Smooth muscle cell (in vitro differentiated cells): ENCODE data around the gene HIPK2. TPM values are rescaled to one million over a fixed set of nuclear protein-coding genes. Genes with fewer than 3 reads are reported as not detected.

Experiments
- DNase-seq: peaks from one replicate; lab custom pipeline; 2025; ENCODE audit not compliant: unreplicated experiment; lab: John Stamatoyannopoulos, UW
- H2AFZ ChIP-seq: fragments of 200-600 bp; sonication (generic); 2 replicates; pipeline ENCODE4 v1.6.0; 2016; ENCODE audit warnings: antibody characterized with exemption, low read depth, mild to moderate bottlenecking
- H3F3A ChIP-seq: fragments of 200-600 bp; sonication (generic); 2 replicates; pipeline ENCODE4 v1.6.0; 2017; ENCODE audit warnings: antibody characterized with exemption, low read depth
- H3K27ac ChIP-seq: fragments of 200-600 bp; sonication (generic); 2 replicates; pipeline ENCODE4 v1.5.1; 2016; ENCODE audit warnings: low read depth, mild to moderate bottlenecking
- H3K27me3 ChIP-seq: fragments of 200-600 bp; sonication (generic); 2 replicates; pipeline ENCODE4 v1.6.1; 2016; ENCODE audit warnings: low read depth, mild to moderate bottlenecking
- H3K36me3 ChIP-seq: fragments of 200-600 bp; sonication (generic); 2 replicates; pipeline ENCODE4 v1.5.1; 2016; ENCODE audit warnings: low read depth
- H3K4me1 ChIP-seq: fragments of 200-600 bp; sonication (generic); 2 replicates; pipeline ENCODE4 v1.5.1; 2016; ENCODE audit warnings: low read depth
- H3K4me2 ChIP-seq: fragments of 200-600 bp; sonication (generic); 2 replicates; pipeline ENCODE4 v1.6.0; 2016; ENCODE audit warnings: mild to moderate bottlenecking
- H3K4me3 ChIP-seq: fragments of 200-600 bp; sonication (generic); 2 replicates; pipeline ENCODE4 v1.5.1; 2016; ENCODE audit warnings: mild to moderate bottlenecking
- H3K79me2 ChIP-seq: fragments of 200-600 bp; sonication (generic); 2 replicates; pipeline ENCODE4 v1.6.0; 2016; ENCODE audit warnings: low read depth, mild to moderate bottlenecking
- H3K9ac ChIP-seq: fragments of 200-600 bp; sonication (generic); 2 replicates; pipeline ENCODE4 v1.6.0; 2016; ENCODE audit warnings: low read depth
- H3K9me3 ChIP-seq: fragments of 200-600 bp; sonication (generic); replicated peaks from 2 replicates; pipeline ENCODE4 v1.5.1; 2016; ENCODE audit warnings: low read depth
- H4K20me1 ChIP-seq: fragments of 200-600 bp; sonication (generic); 2 replicates; pipeline ENCODE4 v1.6.0; 2016; ENCODE audit warnings: low read depth
- CTCF ChIP-seq: fragments of 200-600 bp; sonication (generic); IDR thresholded peaks from 2 replicates; pipeline ENCODE4 v1.5.1; 2017; ENCODE audit warnings: borderline replicate concordance, mild to moderate bottlenecking, antibody characterized with exemption; ENCODE audit not compliant: insufficient read depth, poor library complexity, severe bottlenecking
- WGBS: methylation state at CpG from one replicate; pipeline ENCODE4 v1.1.7; 2016; ENCODE audit warnings: low lambda C conversion rate; 5-methylcytosine and 5-hydroxymethylcytosine counted together
- polyA plus RNA-seq: library from polyadenylated mRNA; unstranded; fragments of >200 nt; fragmentation: Nextera tagmentation; extraction: Ambion mirVana; gene quantifications from 2 replicates; pipeline ENCODE4 v1.2.1, GENCODE V29; 2016
- total RNA-seq: library from RNA; depleted of rRNA; stranded (reverse); fragments of >200 nt; gene quantifications from 2 replicates; pipeline ENCODE4 v1.2.3, GENCODE V29; 2014

Gene HIPK2
- total and polyA plus RNA-seq, 2 experiments from 2014 or later, result 3.0 to 11.2 TPM

DNA sequence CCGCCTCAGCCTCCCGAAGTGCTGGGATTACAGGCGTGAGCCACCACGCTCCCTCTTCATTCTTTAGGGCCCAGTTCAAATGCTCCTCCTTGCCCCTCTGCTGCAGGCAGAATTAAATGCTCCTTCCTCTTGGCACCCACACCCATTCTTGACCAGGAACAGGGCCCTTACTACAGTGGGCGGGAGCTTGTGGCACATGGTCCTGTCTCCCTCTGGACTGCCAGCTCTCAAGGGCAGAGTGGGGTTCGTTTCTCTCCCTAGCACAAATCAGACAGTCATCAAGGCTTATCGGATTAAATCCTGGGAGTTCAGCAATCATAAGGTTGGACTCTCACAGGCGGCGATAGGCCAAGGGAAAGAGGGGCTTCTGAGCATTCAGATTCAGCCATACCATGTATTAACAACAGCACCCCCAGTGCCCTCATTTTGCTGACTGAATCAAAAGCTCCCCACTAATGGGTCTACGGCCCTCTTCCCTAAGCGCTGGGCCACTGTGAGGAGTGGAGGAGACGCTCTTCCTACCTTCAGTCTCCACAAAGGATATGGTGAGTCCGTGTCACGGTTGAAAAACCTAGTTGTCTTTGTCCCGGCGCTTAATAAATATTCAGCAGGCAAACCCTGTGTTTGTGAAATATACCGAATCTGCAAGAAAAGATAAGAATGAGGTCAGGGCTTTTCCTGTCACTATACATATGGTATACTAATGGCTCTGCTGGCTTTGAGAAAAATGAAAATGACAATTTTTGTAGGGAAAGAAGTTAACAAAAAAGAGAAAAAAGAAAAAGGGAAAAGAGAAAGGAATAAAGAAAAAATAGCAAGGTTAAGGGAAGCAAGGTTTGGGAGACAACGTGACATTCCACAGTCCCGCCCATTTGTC, 146.9 kb downstream of the HIPK2 start:
- no peaks in the 10 kb centered on the region for H3K36me3 ChIP-seq
- no peaks in the 10 kb centered on the region for H3K79me2 ChIP-seq
- WGBS, result 96% methylated on average over 19 of the region's 19 CpGs
- no peaks in the 10 kb centered on the region for H3F3A ChIP-seq
- no peak overlapping the region for H3K27ac ChIP-seq
- peaks cover 4% of the 10 kb centered on the region for H4K20me1 ChIP-seq
- H3K4me3 ChIP-seq, result no peak overlapping the region
- TF ChIP-seq CTCF, result no peak
- no peak overlapping the region for H3K9ac ChIP-seq
- H3K27me3 ChIP-seq, result no peaks in the 10 kb centered on the region
- no peak for DNase-seq
- no peaks in the 10 kb centered on the region for H3K9me3 ChIP-seq
- no peak overlapping the region for H2AFZ ChIP-seq
- no peaks in the 10 kb centered on the region for H3K4me1 ChIP-seq
- H3K4me2 ChIP-seq, result no peak overlapping the region

DNA sequence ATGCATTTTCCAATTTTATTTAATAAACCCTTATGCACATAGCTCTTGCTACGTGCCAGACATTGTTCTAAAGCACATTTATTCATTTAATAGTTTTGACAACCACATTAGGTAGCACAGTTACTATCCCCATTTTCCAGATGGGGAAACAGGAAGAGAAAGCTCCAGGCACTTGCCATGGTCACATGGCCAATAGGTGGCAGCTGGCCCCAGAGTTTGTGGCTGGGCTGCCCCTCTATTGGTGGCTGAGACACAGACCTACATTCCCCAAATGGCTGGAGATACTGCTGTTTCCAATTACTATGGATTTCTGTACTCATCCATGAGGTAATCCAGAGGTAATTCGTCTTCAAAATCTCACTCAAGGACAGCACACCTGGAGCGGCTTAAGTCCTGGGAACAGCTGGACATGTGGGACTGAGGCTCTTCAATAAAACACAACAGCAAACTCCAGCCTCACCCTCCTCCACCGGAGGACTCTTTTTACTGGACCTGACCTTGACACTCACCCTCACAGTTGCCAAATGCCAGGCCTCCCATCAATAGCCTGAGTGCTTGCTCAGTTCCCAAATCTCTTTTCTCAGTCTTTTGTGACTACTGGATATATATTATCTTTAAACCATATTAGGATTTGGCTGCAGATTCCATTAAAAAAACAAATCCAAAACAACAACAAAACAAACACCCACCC, 148.3 kb downstream of the HIPK2 start:
- no peak for TF ChIP-seq CTCF
- no peaks in the 10 kb centered on the region for H3K36me3 ChIP-seq
- H3K4me2 ChIP-seq, result no peak overlapping the region
- peaks cover 4% of the 10 kb centered on the region for H4K20me1 ChIP-seq
- H3K4me3 ChIP-seq, result no peak overlapping the region
- H3K27ac ChIP-seq, result no peak overlapping the region
- no peaks in the 10 kb centered on the region for H3K4me1 ChIP-seq
- H3K27me3 ChIP-seq, result no peaks in the 10 kb centered on the region
- no peak for DNase-seq
- no peaks in the 10 kb centered on the region for H3F3A ChIP-seq
- H3K79me2 ChIP-seq, result no peaks in the 10 kb centered on the region
- H2AFZ ChIP-seq, result no peak overlapping the region
- no peaks in the 10 kb centered on the region for H3K9me3 ChIP-seq
- H3K9ac ChIP-seq, result no peak overlapping the region
- 94% methylated on average over 4 of the region's 4 CpGs for WGBS

DNA sequence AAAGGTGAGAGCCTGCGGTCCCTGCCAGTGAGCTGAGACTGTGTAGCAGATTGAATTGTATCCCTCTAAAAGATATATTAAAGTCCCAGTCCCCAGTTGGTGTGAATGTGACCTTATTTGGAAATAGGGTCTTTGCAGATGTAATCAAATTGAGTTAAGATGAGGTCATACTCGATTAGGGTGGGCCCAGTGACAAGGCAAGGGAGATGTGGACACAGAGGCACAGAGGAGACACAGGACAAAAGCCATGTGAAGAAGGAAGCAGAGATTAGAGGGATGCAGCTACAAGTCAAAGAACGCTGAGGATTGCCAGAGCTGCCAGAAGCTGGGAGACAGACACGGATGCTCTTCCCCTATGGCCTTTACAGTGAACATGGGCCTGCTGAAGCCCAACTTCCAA, 150.0 kb downstream of the HIPK2 start:
- Histone ChIP-seq H3K4me1 (no peaks in the 10 kb centered on the region), H3K4me3 (no peak overlapping the region), H2AFZ (no peak overlapping the region), H3K27ac (no peak overlapping the region), H3K9ac (no peak overlapping the region), H3K27me3 (no peaks in the 10 kb centered on the region), H3K36me3 (no peaks in the 10 kb centered on the region), H3F3A (no peaks in the 10 kb centered on the region), H3K4me2 (no peak overlapping the region), H3K79me2 (no peaks in the 10 kb centered on the region), H3K9me3 (no peaks in the 10 kb centered on the region), H4K20me1 (peaks cover 4% of the 10 kb centered on the region)
- no peak for DNase-seq
- TF ChIP-seq CTCF, result no peak
- WGBS, result 95% methylated on average over 4 of the region's 4 CpGs

DNA sequence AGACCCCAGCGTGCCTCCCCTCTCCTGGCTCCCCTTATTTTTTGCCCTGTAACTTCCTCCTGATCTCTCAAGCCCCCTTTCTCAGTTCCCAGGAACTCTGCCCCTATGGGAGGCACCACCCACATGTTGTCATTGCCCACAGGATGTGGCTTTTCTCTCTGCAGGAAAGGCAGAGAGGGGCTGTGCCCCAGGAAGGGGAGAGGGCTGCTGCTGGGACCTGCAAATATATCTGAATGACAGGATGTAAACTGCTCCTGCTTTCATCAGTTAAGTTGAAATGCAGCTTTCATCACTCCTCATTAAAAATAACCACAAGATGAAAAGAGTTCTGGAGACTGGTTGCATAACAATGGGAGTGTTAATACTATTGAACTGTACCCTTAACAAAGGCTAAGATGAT, 151.0 kb downstream of the HIPK2 start:
- WGBS, result 92% methylated on average over 1 of the region's 1 CpG
- no peak overlapping the region for H3K9ac ChIP-seq
- H2AFZ ChIP-seq, result no peak overlapping the region
- H3K27me3 ChIP-seq, result no peaks in the 10 kb centered on the region
- no peak overlapping the region for H3K4me2 ChIP-seq
- DNase-seq, result no peak
- H3K9me3 ChIP-seq, result no peaks in the 10 kb centered on the region
- H3K4me1 ChIP-seq, result no peaks in the 10 kb centered on the region
- H3K4me3 ChIP-seq, result no peak overlapping the region
- H3K79me2 ChIP-seq, result no peaks in the 10 kb centered on the region
- H3K36me3 ChIP-seq, result no peaks in the 10 kb centered on the region
- H4K20me1 ChIP-seq, result no peaks in the 10 kb centered on the region
- TF ChIP-seq CTCF, result no peak
- H3F3A ChIP-seq, result no peaks in the 10 kb centered on the region
- H3K27ac ChIP-seq, result no peak overlapping the region
